HG02943 (cell line): ENCODE data around the gene BRAP.
"Not testable (repeated sequence)": the region's sequence is repeated elsewhere in the genome, so short reads cannot be mapped to it uniquely, and the experiment has no call there.

Experiments
- ATAC-seq: cut with Tn5 transposase; IDR thresholded peaks from one replicate; pipeline ENCODE4 v1.9.1; 2021; ENCODE audit warnings: mild to moderate bottlenecking, low read depth, moderate library complexity; ENCODE audit not compliant: unreplicated experiment

BRAP gene

DNA sequence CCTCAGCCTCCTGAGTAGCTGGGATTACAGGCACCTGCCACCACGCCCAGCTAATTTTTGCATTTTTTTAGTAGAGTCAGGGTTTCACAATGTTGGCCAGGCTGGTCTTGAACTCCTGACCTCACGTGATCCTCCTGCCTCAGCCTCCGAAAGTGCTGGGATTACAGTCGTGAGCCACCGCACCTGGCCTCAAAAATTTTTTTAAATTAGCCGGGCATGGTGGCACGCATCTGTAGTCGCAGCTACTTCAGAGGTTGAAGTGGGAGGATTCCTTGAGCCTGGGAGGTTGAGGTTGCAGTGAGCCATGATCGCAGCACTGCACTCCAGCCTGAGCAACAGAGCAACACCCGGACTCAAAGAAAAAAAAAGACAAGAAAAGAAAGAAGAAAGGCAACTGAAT lies 67.9 kb downstream of the BRAP start:
- ATAC-seq = not testable (repeated sequence)

DNA sequence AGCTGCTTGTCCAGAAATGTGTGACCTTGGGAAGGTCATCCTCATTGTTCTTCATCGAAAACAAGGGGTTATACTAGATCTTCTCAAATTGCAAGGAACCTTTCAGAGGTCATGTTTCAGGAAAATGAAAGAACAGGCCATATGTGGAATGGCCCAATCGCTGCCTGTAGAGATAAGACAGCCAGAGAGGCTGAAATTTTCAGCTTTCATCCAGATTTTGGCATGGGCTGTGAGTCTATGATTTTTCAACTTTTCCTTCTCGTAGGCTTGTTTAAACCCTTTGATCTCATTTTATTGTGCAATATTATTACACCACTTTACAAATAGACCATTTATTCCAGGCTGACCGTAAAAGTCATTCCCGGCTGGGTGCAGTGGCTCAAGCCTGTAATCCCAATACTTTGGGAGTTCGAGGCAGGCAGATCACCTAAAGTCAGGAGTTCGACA lies 69.6 kb downstream of the BRAP start:
- no peak for ATAC-seq

DNA sequence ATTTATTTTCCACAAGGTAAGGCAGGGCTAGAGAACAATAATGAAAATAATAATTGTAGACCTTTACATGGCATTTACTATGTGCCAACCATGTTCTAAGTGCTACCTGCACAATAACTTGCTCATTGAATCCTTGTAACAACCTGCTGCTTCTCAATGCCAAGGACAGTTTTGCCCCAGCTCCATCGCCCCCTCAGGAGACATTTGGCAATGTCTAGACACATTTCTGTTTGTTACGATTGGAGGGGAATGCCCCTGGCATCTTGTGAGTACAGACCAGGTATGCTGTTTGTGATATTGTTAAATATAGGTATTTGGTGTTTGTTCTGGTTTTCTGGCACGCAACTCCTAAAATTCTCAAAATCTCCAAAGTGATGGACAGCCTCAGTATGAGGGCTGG lies 78.5 kb downstream of the BRAP start:
- ATAC-seq = no peak

DNA sequence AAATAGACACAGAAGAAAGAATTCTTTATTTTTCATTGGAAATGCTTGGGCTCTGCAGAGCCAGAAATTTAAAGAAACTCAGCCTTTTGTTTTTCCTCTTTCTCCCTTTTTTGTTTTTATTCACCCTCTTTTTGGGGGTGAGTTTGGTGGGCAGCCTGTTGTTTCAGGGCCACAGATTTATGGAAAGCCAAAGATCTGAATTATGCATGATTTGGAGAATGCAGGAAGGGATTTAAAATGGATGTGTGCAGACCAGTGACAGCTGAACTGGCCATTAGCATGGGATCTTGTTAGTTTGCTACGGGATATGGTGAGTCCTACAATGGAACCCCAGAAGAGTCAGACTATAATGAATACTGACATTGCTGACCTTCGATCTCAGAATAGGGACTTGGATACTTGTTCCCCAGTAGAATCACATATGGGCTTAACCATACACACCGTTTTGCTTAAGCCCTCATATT lies 79.0 kb downstream of the BRAP start:
- ATAC-seq = no peak

- no peak for ATAC-seq
Measured at GRCh38 chr12:111605911-111606766, 79.6 kb downstream of the BRAP start.

- ATAC-seq = not testable (repeated sequence)
Measured at GRCh38 chr12:111602857-111603256, 82.9 kb downstream of the BRAP start.

GRCh38 chr12:111602348-111602747 lies 83.4 kb downstream of the BRAP start:
- ATAC-seq = no peak

GRCh38 chr12:111600986-111601385 lies 84.8 kb downstream of the BRAP start:
- not testable (repeated sequence) for ATAC-seq

- no peak for ATAC-seq
Measured at GRCh38 chr12:111600205-111600642, 85.5 kb downstream of the BRAP start.

- ATAC-seq = peak; percentile 64
Measured at GRCh38 chr12:111599453-111600204, 86.1 kb downstream of the BRAP start.

DNA sequence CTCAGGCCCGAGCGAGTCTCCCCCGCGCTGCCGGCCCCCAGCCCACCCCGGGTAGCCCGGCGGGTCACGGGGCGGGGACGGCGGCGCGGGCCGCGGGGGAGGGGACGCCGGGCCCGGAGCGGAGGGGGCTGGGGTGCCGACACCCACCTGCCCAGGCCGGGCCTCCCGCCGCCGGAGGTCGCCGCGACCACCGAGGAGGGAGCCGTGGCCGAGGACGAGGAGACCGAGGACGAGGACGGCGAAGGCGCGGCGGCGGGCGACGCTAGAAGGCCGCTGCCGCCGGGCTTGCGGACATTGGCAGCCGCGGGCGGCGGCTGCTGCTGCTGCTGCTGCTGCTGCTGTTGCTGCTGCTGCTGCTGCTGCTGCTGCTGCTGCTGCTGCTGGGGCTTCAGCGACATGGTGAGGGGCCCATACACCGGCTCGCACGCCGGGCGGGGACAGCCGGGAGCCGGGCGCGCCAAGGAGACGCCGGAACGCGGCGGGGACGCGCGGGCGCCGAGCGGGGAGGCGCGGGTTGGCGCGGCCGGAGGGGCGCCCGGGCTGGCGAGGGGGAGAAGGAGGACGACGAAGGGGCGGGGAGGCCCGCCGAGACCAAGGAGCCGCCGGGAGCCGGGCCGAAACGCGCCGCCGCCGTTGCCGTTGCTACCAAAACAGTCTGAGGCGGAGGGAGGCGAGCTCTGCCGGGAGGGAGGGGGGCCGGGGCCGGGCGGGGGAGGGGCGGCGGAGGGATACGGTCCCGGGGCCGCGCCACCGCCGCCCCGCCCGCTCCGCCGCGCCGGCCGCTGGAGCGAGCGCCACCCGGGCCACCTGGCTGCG lies 86.9 kb downstream of the BRAP start, which contains the start of gene ATXN2:
ATXN2 (minus strand) TSS at position 679 of the 816 bp plus-strand sequence; CDS start at position 398, 281 bp downstream.
- ATAC-seq = peak; percentile 42

GRCh38 chr12:111597831-111598636 lies 87.7 kb downstream of the BRAP start:
- ATAC-seq = peak; percentile 18

DNA sequence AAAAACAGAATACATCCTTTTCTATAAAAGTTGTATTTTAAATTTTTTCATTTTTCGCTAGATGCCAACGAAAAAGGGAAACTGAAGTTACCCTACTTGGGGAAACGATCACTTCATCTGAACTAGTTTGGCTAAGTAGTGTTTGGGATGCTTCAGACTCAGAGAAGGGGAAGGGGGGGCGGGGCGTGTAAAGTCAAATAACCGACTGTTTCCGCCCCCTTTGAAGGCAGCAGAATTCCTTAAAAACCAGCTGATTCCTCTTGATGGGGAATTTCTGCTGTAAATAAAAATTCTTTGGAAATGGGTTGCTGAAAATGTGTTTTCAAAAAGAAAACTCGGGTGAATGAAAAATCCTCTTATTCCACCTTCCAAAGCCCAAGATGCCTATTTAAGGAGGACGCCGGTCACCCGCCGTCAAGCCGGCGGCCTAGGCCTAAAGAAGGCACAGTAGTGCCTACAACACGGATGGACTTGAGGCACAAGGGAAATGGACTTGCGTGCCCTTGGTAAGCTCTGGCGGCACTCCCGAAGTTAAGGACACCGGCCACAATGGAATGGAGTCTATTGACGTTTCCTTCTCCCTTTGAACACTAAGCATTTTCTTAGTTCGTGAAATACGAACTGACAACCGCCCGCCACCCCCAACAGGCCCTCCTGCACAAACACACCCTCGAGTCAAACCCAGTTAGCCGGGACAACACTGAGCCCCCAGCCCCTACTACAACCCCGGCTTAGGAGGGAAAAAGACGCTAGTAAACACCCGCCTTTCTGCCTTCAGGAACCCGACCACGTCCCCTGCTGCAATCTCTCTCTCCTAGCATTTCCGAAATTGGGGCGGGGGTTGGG lies 88.5 kb downstream of the BRAP start:
- ATAC-seq = no peak

- not testable (repeated sequence) for ATAC-seq
Measured at GRCh38 chr12:111595341-111595835, 90.4 kb downstream of the BRAP start.
